HUES64 (cell line): ENCODE measurements around the gene SGSH.

Experiments used
- H3K27ac ChIP-seq: 2 replicates; pipeline ENCODE4 v1.7.0; 2013; ENCODE audit warnings: low read depth, low read length, inconsistent platforms
- H3K27me3 ChIP-seq: 2 replicates; pipeline ENCODE4 v1.6.1; 2013; ENCODE audit warnings: mild to moderate bottlenecking, low read length; ENCODE audit not compliant: insufficient read depth
- H3K36me3 ChIP-seq: 2 replicates; pipeline ENCODE4 v1.6.1; 2013; ENCODE audit warnings: mild to moderate bottlenecking, low read length; ENCODE audit not compliant: insufficient read depth
- H3K4me1 ChIP-seq: 2 replicates; pipeline ENCODE4 v1.6.1; 2013; ENCODE audit warnings: mild to moderate bottlenecking, low read length, moderate library complexity; ENCODE audit not compliant: insufficient read depth
- H3K4me3 ChIP-seq: 2 replicates; pipeline ENCODE4 v1.5.1; 2013; ENCODE audit warnings: mild to moderate bottlenecking, low read length, moderate library complexity
- H3K9ac ChIP-seq: 2 replicates; pipeline ENCODE4 v1.6.1; 2013; ENCODE audit warnings: mild to moderate bottlenecking, low read depth, low read length
- H3K9me3 ChIP-seq: 2 replicates; pipeline ENCODE4 v1.6.1; 2013; ENCODE audit warnings: low read depth, low read length; ENCODE audit not compliant: insufficient read depth
- WGBS: fragments of 150-250, 120-280 bp; methylation state at CpG from one replicate; pipeline ENCODE4 v1.1.7; 2013; ENCODE audit warnings: missing lambda C conversion rate; 5-methylcytosine and 5-hydroxymethylcytosine counted together

SGSH gene

GRCh38 chr17:80243526-80244433 lies 23.6 kb upstream of the SGSH start:
- H3K27ac ChIP-seq = no peak overlapping the region
- H3K9ac ChIP-seq = no peak overlapping the region
- H3K27me3 ChIP-seq = no peaks in the 10 kb centered on the region
- peaks cover 34% of the 10 kb centered on the region for H3K36me3 ChIP-seq
- H3K9me3 ChIP-seq = no peaks in the 10 kb centered on the region
- no peak overlapping the region for H3K4me3 ChIP-seq
- 95% methylated on average over 26 of the region's 26 CpGs for WGBS
- no peaks in the 10 kb centered on the region for H3K4me1 ChIP-seq

DNA sequence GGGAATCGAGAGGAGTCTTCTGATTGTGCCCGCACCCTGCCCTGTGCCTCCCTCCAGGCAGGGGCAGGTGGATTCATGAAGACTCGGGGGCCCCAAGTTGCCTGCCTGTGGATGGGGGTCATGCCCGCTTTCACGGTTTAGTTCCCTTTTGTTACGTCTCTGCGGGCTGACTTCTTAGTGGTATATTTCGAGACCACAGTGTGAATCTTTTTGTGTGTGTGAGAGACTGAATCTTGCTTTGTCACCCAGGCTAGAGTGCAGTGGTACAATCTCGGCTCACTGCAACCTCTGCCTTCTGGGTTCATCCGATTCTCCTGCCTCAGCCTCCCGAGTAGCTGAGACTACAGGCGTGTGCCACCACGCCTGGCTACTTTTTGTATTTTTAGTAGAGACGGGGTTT lies 22.4 kb upstream of the SGSH start:
- H3K9me3 ChIP-seq = no peaks in the 10 kb centered on the region
- H3K36me3 ChIP-seq = peaks cover 44% of the 10 kb centered on the region
- no peak overlapping the region for H3K27ac ChIP-seq
- H3K4me3 ChIP-seq = no peak overlapping the region
- H3K27me3 ChIP-seq = no peaks in the 10 kb centered on the region
- H3K4me1 ChIP-seq = no peaks in the 10 kb centered on the region
- WGBS = 88% methylated on average over 14 of the region's 14 CpGs
- no peak overlapping the region for H3K9ac ChIP-seq

GRCh38 chr17:80237386-80237785 lies 17.3 kb upstream of the SGSH start:
- WGBS = 97% methylated on average over 10 of the region's 10 CpGs
- Histone ChIP-seq H3K36me3 (peaks cover 37% of the 10 kb centered on the region), H3K4me3 (no peak overlapping the region), H3K9ac (no peak overlapping the region), H3K27me3 (no peaks in the 10 kb centered on the region), H3K9me3 (peaks cover 7% of the 10 kb centered on the region), H3K27ac (no peak overlapping the region), H3K4me1 (no peaks in the 10 kb centered on the region)

GRCh38 chr17:80236911-80237310 lies 16.8 kb upstream of the SGSH start:
- Histone ChIP-seq H3K36me3 (peaks cover 36% of the 10 kb centered on the region), H3K4me3 (no peak overlapping the region), H3K9ac (no peak overlapping the region), H3K9me3 (peaks cover 11% of the 10 kb centered on the region), H3K27ac (no peak overlapping the region), H3K27me3 (no peaks in the 10 kb centered on the region), H3K4me1 (no peaks in the 10 kb centered on the region)
- 90% methylated on average over 17 of the region's 17 CpGs for WGBS

DNA sequence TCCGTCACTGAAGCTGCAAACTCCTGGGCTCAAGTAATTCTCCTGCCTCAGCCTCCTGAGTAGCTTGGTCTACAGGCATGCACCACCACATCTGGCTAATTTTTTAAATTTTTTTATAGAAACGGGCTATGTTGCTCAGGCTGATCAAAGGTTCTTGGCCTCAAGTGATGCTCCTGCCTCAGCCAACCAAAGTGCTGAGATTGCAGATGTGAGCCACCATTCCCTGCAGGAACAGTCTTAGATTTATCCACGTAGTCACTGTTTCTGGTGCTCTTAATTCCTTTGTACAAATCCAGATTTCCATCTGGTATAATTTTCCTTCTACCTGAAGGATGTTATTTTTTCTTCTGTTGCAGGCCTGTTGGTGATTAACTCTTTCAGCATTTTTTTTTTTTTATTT lies 13.1 kb upstream of the SGSH start:
- Histone ChIP-seq H3K4me3 (no peak overlapping the region), H3K9me3 (peaks cover 16% of the 10 kb centered on the region), H3K4me1 (no peaks in the 10 kb centered on the region), H3K27me3 (no peaks in the 10 kb centered on the region), H3K36me3 (peaks cover 28% of the 10 kb centered on the region), H3K9ac (no peak overlapping the region), H3K27ac (no peak overlapping the region)
- WGBS = 91% methylated on average over 3 of the region's 3 CpGs

GRCh38 chr17:80232438-80232837 lies 12.3 kb upstream of the SGSH start:
- Histone ChIP-seq H3K36me3 (peaks cover 22% of the 10 kb centered on the region), H3K4me3 (no peak overlapping the region), H3K9ac (no peak overlapping the region), H3K9me3 (peaks cover 16% of the 10 kb centered on the region), H3K27ac (no peak overlapping the region), H3K27me3 (no peaks in the 10 kb centered on the region), H3K4me1 (no peaks in the 10 kb centered on the region)
- WGBS = no CpG with 5 or more reads among the region's 1 CpG

GRCh38 chr17:80229011-80229410 lies 8.9 kb upstream of the SGSH start:
- H3K4me1 ChIP-seq = peaks cover 13% of the 10 kb centered on the region
- peaks cover 16% of the 10 kb centered on the region for H3K9me3 ChIP-seq
- no peak overlapping the region for H3K27ac ChIP-seq
- no peak overlapping the region for H3K9ac ChIP-seq
- H3K27me3 ChIP-seq = no peaks in the 10 kb centered on the region
- no peak overlapping the region for H3K4me3 ChIP-seq
- H3K36me3 ChIP-seq = peaks cover 17% of the 10 kb centered on the region
- 94% methylated on average over 4 of the region's 4 CpGs for WGBS

- no peak overlapping the region for H3K4me3 ChIP-seq
- no peak overlapping the region for H3K9ac ChIP-seq
- peaks cover 14% of the 10 kb centered on the region for H3K36me3 ChIP-seq
- peaks cover 13% of the 10 kb centered on the region for H3K4me1 ChIP-seq
- WGBS = 89% methylated on average over 14 of the region's 14 CpGs
- no peak overlapping the region for H3K27ac ChIP-seq
- H3K27me3 ChIP-seq = no peaks in the 10 kb centered on the region
- peaks cover 16% of the 10 kb centered on the region for H3K9me3 ChIP-seq
These were observed 8.3 kb upstream of the SGSH start for GRCh38 chr17:80228477-80228876.

- peaks cover 13% of the 10 kb centered on the region for H3K4me1 ChIP-seq
- no peaks in the 10 kb centered on the region for H3K27me3 ChIP-seq
- H3K27ac ChIP-seq = no peak overlapping the region
- no peak overlapping the region for H3K9ac ChIP-seq
- peaks cover 12% of the 10 kb centered on the region for H3K9me3 ChIP-seq
- WGBS = 93% methylated on average over 10 of the region's 11 CpGs
- H3K36me3 ChIP-seq = peaks cover 11% of the 10 kb centered on the region
- H3K4me3 ChIP-seq = no peak overlapping the region
These were observed 7.5 kb upstream of the SGSH start for GRCh38 chr17:80227666-80228065.

GRCh38 chr17:80227156-80227555 lies 7.0 kb upstream of the SGSH start:
- Histone ChIP-seq H3K4me3 (no peak overlapping the region), H3K27me3 (no peaks in the 10 kb centered on the region), H3K4me1 (peaks cover 13% of the 10 kb centered on the region), H3K9ac (no peak overlapping the region), H3K27ac (no peak overlapping the region), H3K9me3 (peaks cover 7% of the 10 kb centered on the region; the same call in 1 of the 2 replicates), H3K36me3 (peaks cover 5% of the 10 kb centered on the region; the same call in 1 of the 2 replicates)
- WGBS = 96% methylated on average over 4 of the region's 4 CpGs

GRCh38 chr17:80225230-80225629 lies 5.1 kb upstream of the SGSH start:
- H3K27ac ChIP-seq = no peak overlapping the region
- no peak overlapping the region for H3K4me3 ChIP-seq
- H3K27me3 ChIP-seq = no peaks in the 10 kb centered on the region
- no peaks in the 10 kb centered on the region for H3K36me3 ChIP-seq
- 41% methylated on average over 6 of the region's 6 CpGs for WGBS
- no peak overlapping the region; the same call in 1 of the 2 replicates for H3K9ac ChIP-seq
- no peaks in the 10 kb centered on the region for H3K9me3 ChIP-seq
- peaks cover 13% of the 10 kb centered on the region for H3K4me1 ChIP-seq
